Common myeloid progenitor, CD34-positive (primary cell): ENCODE data around the gene CIAPIN1. TPM values are rescaled to one million over a fixed set of nuclear protein-coding genes. Genes with fewer than 3 reads are reported as not detected.

ENCODE experiments used
- CTCF ChIA-PET: fragments of 350-600 bp; sonication (Branson Sonifier 250); formaldehyde crosslinking; loops from one replicate; lab custom pipeline; 2021; ENCODE audit warnings: antibody characterized with exemption; lab: Charles Lee
- POLR2A ChIA-PET: fragments of 350-600 bp; sonication (Branson Sonifier 250); formaldehyde crosslinking; loops from one replicate; lab custom pipeline; 2021; ENCODE audit warnings: antibody characterized with exemption; lab: Charles Lee
- DNase-seq, 3 donors: peaks; one replicate each; pipeline versions ENCODE4 v3.0.0 to v3.0.0-alpha.2; 2013
- H3K27ac ChIP-seq, 2 experiments: 1 replicate in 1 of 2; 2 replicates in 1 of 2; pipeline ENCODE4 v1.7.0; 2013; ENCODE audit warnings: inconsistent platforms in 2 of 2, low read length in 2 of 2, mild to moderate bottlenecking in 2 of 2, low read depth in 1 of 2, moderate library complexity in 1 of 2; ENCODE audit not compliant: severe bottlenecking in 2 of 2, insufficient read depth in 1 of 2, poor library complexity in 1 of 2
- H3K27me3 ChIP-seq, 5 experiments: replicated peaks in 2 of 5; 1 replicate in 3 of 5; 2 replicates in 2 of 5; pipeline versions ENCODE4 v1.6.1 to v1.7.0; 2013; ENCODE audit warnings: low read length in 4 of 5, mild to moderate bottlenecking in 2 of 5, moderate library complexity in 2 of 5, inconsistent platforms in 1 of 5; ENCODE audit not compliant: insufficient read depth in 5 of 5, control insufficient read depth in 4 of 5
- H3K36me3 ChIP-seq, 4 experiments: 1 replicate in 2 of 4; 2 replicates in 2 of 4; pipeline versions ENCODE4 v1.6.1 to v1.7.0; 2013; ENCODE audit warnings: low read length in 3 of 4, control low read depth in 1 of 4, mild to moderate bottlenecking in 1 of 4; ENCODE audit not compliant: control insufficient read depth in 4 of 4, insufficient read depth in 4 of 4
- H3K4me1 ChIP-seq, 4 experiments: 1 replicate in 3 of 4; 2 replicates in 1 of 4; pipeline versions ENCODE4 v1.6.1 to v1.7.1; 2013; ENCODE audit warnings: low read length in 3 of 4, mild to moderate bottlenecking in 3 of 4, control low read depth in 1 of 4, inconsistent platforms in 1 of 4, moderate library complexity in 1 of 4; ENCODE audit not compliant: control insufficient read depth in 4 of 4, insufficient read depth in 4 of 4; ENCODE audit errors: control extremely low read depth in 1 of 4
- H3K4me3 ChIP-seq, 7 experiments: 1 replicate in 4 of 7; 2 replicates in 3 of 7; pipeline versions ENCODE4 v1.5.1 to v1.7.0; 2013; ENCODE audit warnings: mild to moderate bottlenecking in 7 of 7, low read length in 6 of 7, moderate library complexity in 6 of 7, inconsistent platforms in 2 of 7, low read depth in 2 of 7, control low read depth in 1 of 7; ENCODE audit not compliant: insufficient read depth in 4 of 7, control insufficient read depth in 1 of 7; ENCODE audit errors: extremely low read depth in 1 of 7
- H3K9me3 ChIP-seq, 5 experiments: 1 replicate in 4 of 5; 2 replicates in 1 of 5; pipeline versions ENCODE4 v1.6.1 to v1.7.1; 2013; ENCODE audit warnings: low read length in 4 of 5, mild to moderate bottlenecking in 2 of 5, inconsistent platforms in 1 of 5, low read depth in 1 of 5, moderate library complexity in 1 of 5; ENCODE audit not compliant: control insufficient read depth in 4 of 5, insufficient read depth in 2 of 5; ENCODE audit errors: control extremely low read depth in 1 of 5
- WGBS: methylation state at CpG from one replicate; pipeline ENCODE4 v1.1.5; 2013; ENCODE audit not compliant: insufficient coverage; 5-methylcytosine and 5-hydroxymethylcytosine counted together
- polyA plus RNA-seq: library from polyadenylated mRNA; unstranded; fragments of 120-200 nt; gene quantifications from one replicate; pipeline ENCODE4 v1.2.1, GENCODE V29; 2013

CIAPIN1 gene
- polyA plus RNA-seq = 35.0 TPM

DNA sequence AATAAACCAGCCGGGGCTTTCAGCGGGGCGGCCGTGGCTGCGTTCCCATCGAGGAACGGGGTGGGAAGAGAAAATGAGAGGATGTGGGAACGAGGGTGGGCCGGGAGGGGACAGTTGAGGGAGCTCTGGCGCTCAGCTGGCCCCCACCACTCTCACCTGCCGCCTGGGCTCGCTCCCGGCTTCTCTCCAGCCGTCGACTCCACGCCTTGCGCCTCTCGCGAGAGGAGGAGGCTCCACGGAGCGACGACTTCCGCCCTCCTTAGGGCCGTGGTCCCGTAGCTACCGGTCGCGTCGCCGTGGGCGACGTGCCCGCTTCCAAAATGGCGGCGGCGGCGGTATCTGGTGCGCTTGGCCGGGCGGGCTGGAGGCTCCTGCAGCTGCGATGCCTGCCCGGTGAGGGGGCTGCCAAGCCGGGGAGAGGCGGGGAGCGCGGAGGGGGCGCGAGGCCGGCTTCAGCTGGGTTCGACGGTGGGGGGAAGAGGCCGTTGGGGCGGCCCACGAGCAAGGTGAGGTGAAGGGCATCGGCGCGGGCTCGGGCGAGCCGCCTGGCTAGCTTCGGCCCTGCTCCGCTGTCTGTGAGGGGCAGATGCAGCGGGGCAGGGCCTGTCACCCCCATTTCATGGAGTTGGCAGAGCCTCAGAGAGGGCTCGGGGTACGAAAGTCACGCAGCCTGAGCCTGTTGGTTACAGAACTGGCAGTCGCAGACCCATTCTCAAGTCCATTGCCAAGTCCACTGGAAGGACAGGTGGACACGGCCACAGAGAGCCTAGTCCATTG is at the start of gene CIAPIN1, which contains the start of gene COQ9:
CIAPIN1 (minus strand) TSS at position 200 of the 777 bp plus-strand sequence. CDS start 6,457 bp downstream, outside the sequence.
COQ9 (plus strand) TSS at position 294 of the 777 bp plus-strand sequence; CDS start at position 321, 27 bp downstream.
- no peaks in the 10 kb centered on the region for H3K27me3 ChIP-seq
- POLR2A ChIA-PET = interaction anchor here (0.6 to 1.7 kb wide), 5 partner anchors 9 to 34 kb away, joined by 3 to 7 read pairs (median 3); partner anchors contain the start of gene POLR2C
- DNase-seq = peak; percentile 93 to 95 (median 95)
- CTCF ChIA-PET = interaction anchor here (0.8 to 5.3 kb wide), 9 partner anchors 10 to 147 kb away, joined by 3 to 41 read pairs (median 5); partner anchors contain the start of gene POLR2C
- H3K4me1 ChIP-seq = peaks cover 8 to 19% (median 18%) of the 10 kb centered on the region in 4 experiments
- peak within 1 kb of the TSS; percentile 77 to 98 (median 93) for H3K4me3 ChIP-seq
- peaks cover 0 to 16% (median 9%) of the 10 kb centered on the region in 4 experiments for H3K36me3 ChIP-seq
- H3K9me3 ChIP-seq = no peaks in the 10 kb centered on the region
- H3K27ac ChIP-seq = peak within 1 kb of the TSS; percentile 85 to 92
- WGBS = under 1% methylated on average over 52 of the region's 68 CpGs

GRCh38 chr16:57493767-57494166 is 46.6 kb upstream of the CIAPIN1 start:
- ChIA-PET CTCF (no interaction called here), POLR2A (no interaction called here)
- WGBS = 100% methylated on average over 3 of the region's 4 CpGs
- no peak for DNase-seq
- no peaks in the 10 kb centered on the region for H3K27me3 ChIP-seq
- no peak overlapping the region for H3K4me3 ChIP-seq
- H3K9me3 ChIP-seq = peaks cover 0 to 5% (median 0%) of the 10 kb centered on the region in 5 experiments
- no peaks in the 10 kb centered on the region for H3K36me3 ChIP-seq
- H3K27ac ChIP-seq = no peak overlapping the region
- peaks cover 0 to 3% (median 0%) of the 10 kb centered on the region in 4 experiments for H3K4me1 ChIP-seq

- DNase-seq = no peak
- CTCF ChIA-PET = interaction anchor here (1.4 to 5.1 kb wide), 3 partner anchors 12 to 30 kb away, joined by 4 to 21 read pairs (median 5); no protein-coding TSS in a partner anchor
- H3K27ac ChIP-seq = no peak overlapping the region
- peaks cover 0 to 5% (median 0%) of the 10 kb centered on the region in 5 experiments for H3K9me3 ChIP-seq
- WGBS = 100% methylated on average over 4 of the region's 5 CpGs
- no peaks in the 10 kb centered on the region for H3K27me3 ChIP-seq
- no peak overlapping the region for H3K4me3 ChIP-seq
- POLR2A ChIA-PET = no interaction called here
- H3K36me3 ChIP-seq = no peaks in the 10 kb centered on the region
- H3K4me1 ChIP-seq = peaks cover 0 to 24% (median 15%) of the 10 kb centered on the region in 4 experiments
These were observed 42.0 kb upstream of the CIAPIN1 start for GRCh38 chr16:57489229-57489628.

GRCh38 chr16:57486858-57487834 is 40.0 kb upstream of the CIAPIN1 start:
- H3K4me3 ChIP-seq = peak overlapping the region in 6 of 7 experiments; percentile 35 to 88 (median 72)
- H3K36me3 ChIP-seq = no peaks in the 10 kb centered on the region
- ChIA-PET POLR2A (interaction anchor here (0.6 to 2.0 kb wide), 4 partner anchors 47 to 1116 kb away, joined by 3 to 7 read pairs (median 4); partner anchors contain the start of genes ADGRG5 and CCDC102A), CTCF (interaction anchor here (0.7 to 5.1 kb wide), 8 partner anchors 12 to 250 kb away, joined by 3 to 21 read pairs (median 4); partner anchors contain the start of gene CCDC102A)
- H3K4me1 ChIP-seq = peaks cover 0 to 20% (median 15%) of the 10 kb centered on the region in 4 experiments
- DNase-seq = no peak
- no peaks in the 10 kb centered on the region for H3K27me3 ChIP-seq
- H3K27ac ChIP-seq = no peak overlapping the region
- WGBS = 93% methylated on average over 8 of the region's 8 CpGs
- peaks cover 0 to 5% (median 0%) of the 10 kb centered on the region in 5 experiments for H3K9me3 ChIP-seq

- H3K9me3 ChIP-seq = peaks cover 0 to 5% (median 0%) of the 10 kb centered on the region in 5 experiments
- peak; percentile 38 to 79 (median 73) for DNase-seq
- POLR2A ChIA-PET = interaction anchor here (0.6 to 2.0 kb wide), 6 partner anchors 23 to 56 kb away, joined by 3 to 7 read pairs (median 3); partner anchors contain the start of genes ADGRG5 and CCDC102A
- H3K36me3 ChIP-seq = no peaks in the 10 kb centered on the region
- H3K27ac ChIP-seq = no peak within 1 kb of the TSS
- H3K4me1 ChIP-seq = peaks cover 0 to 20% (median 15%) of the 10 kb centered on the region in 4 experiments
- CTCF ChIA-PET = interaction anchor here (0.6 to 5.1 kb wide), 11 partner anchors 10 to 250 kb away, joined by 3 to 21 read pairs (median 4); partner anchors contain the start of genes ADGRG5 and POLR2C
- no peaks in the 10 kb centered on the region for H3K27me3 ChIP-seq
- 1% methylated on average over 38 of the region's 73 CpGs for WGBS
- peak within 1 kb of the TSS; percentile 62 to 88 (median 78) for H3K4me3 ChIP-seq
These were observed 39.0 kb upstream of the CIAPIN1 start, which contains the start of gene DOK4 for GRCh38 chr16:57485916-57486857. DOK4 (minus strand) TSS chr16:57486493; CDS start chr16:57479507, 6,986 bp downstream.
